Measurements from ENCODE around the gene FOXN3.

FOXN3 gene

DNA sequence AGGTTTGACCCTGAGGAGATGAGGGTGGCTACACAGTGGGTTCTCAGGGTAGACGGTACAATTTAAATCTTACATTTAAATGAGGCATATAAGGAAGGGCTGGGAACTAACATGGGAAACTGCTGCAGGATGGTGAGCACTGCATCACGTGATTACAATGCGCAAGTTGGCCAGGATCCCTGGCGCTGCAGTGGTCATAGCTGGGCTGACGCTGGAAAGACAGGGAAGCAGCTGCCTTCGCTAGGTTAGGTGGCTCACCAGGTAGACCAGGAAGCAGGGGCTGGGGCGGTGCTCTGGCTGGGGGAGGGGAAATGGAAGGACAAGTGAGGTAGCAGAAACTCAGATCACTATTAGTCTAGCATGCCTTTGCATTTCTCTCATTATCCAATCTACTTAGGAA lies 149.9 kb downstream of the FOXN3 start:
- Mint-ChIP-seq H3K27me3 (no peaks in the 10 kb centered on the region), H3K36me3 (peaks cover 47 to 62% of the 10 kb centered on the region in 2 donors), H3K9me3 (peaks cover 2 to 3% of the 10 kb centered on the region in 2 donors), H3K27ac (peak overlapping the region; percentile 88), H3K4me1 (peaks cover 61 to 78% of the 10 kb centered on the region in 2 donors), H3K4me3 (no peak overlapping the region)
- no peak for ATAC-seq (replicated peaks)
- DNase-seq, result no peak

GRCh38 chr14:89266754-89267153 lies 150.3 kb downstream of the FOXN3 start:
- ATAC-seq (replicated peaks), result no peak
- Mint-ChIP-seq H3K9me3 (peaks cover 2 to 3% of the 10 kb centered on the region in 2 donors), H3K4me1 (peaks cover 65 to 82% of the 10 kb centered on the region in 2 donors), H3K27me3 (no peaks in the 10 kb centered on the region), H3K4me3 (peak overlapping the region in 1 of 2 donors; percentile 3), H3K27ac (peak overlapping the region; percentile 88), H3K36me3 (peaks cover 52 to 67% of the 10 kb centered on the region in 2 donors)
- no peak for DNase-seq

GRCh38 chr14:89265234-89265633 lies 151.8 kb downstream of the FOXN3 start:
- peak in 1 of 2 donors; percentile 52 for ATAC-seq (replicated peaks)
- Mint-ChIP-seq H3K27me3 (no peaks in the 10 kb centered on the region), H3K9me3 (peaks cover 2 to 3% of the 10 kb centered on the region in 2 donors), H3K27ac (peak overlapping the region; percentile 56), H3K4me1 (peaks cover 62 to 76% of the 10 kb centered on the region in 2 donors), H3K4me3 (peak overlapping the region in 1 of 2 donors; percentile 44), H3K36me3 (peaks cover 58 to 70% of the 10 kb centered on the region in 2 donors)
- DNase-seq, result no peak

- ATAC-seq (replicated peaks) (peak; percentile 82 to 92), DNase-seq (peak; percentile 26)
- peak overlapping the region; percentile 54 to 70 for H3K4me3 Mint-ChIP-seq
- H3K27me3 Mint-ChIP-seq, result no peaks in the 10 kb centered on the region
- peaks cover 56 to 72% of the 10 kb centered on the region in 2 donors for H3K4me1 Mint-ChIP-seq
- peaks cover 0 to 3% of the 10 kb centered on the region in 2 donors for H3K9me3 Mint-ChIP-seq
- peak overlapping the region; percentile 95 for H3K27ac Mint-ChIP-seq
- peaks cover 58 to 68% of the 10 kb centered on the region in 2 donors for H3K36me3 Mint-ChIP-seq
Observed at GRCh38 chr14:89264196-89264800, 152.7 kb downstream of the FOXN3 start.

DNA sequence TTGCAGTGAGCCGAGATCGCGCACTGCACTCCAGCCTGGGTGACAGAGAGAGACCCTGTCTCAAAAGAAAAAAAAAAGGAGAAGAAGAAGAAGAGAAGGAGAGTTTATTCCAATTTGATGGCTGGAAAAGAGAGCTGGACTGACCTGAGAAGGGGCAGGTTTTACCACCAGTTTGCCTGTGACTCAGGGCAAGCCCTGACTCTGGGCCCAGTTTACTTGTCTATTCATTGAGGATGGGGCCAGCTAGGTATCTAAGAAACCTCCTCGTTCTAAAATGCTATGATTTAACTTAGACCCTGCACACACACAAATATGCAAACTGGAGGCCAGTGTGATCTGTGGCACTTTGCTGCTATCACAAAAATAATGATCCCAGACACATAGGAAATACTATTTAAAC lies 155.0 kb downstream of the FOXN3 start:
- DNase-seq, result no peak
- peaks cover 46 to 63% of the 10 kb centered on the region in 2 donors for H3K4me1 Mint-ChIP-seq
- peaks cover 3 to 5% of the 10 kb centered on the region in 2 donors for H3K9me3 Mint-ChIP-seq
- peaks cover 68 to 70% of the 10 kb centered on the region in 2 donors for H3K36me3 Mint-ChIP-seq
- no peaks in the 10 kb centered on the region for H3K27me3 Mint-ChIP-seq
- H3K4me3 Mint-ChIP-seq, result no peak overlapping the region
- no peak for ATAC-seq (replicated peaks)
- H3K27ac Mint-ChIP-seq, result peak overlapping the region; percentile 52

DNA sequence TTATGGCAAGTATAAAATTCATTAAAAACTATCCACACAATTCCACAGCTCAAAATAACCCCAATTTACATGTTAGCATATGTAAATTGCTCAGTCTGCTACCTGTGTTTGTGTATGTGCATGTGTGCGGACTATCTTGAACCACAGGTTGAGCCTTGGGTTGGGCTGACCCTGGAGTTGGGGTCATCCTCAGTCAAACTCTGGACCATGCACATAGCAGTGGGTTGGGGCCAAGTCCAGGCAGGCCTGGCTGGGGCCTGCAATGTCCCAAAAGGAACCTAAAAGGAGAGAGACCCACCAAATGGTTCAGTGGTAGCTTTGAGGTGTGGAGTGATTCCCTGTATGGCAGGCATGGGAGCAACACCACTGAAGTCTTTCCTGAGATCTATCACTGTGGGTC lies 156.1 kb downstream of the FOXN3 start:
- Mint-ChIP-seq H3K27me3 (no peaks in the 10 kb centered on the region), H3K27ac (peak overlapping the region; percentile 52), H3K36me3 (peaks cover 68 to 69% of the 10 kb centered on the region in 2 donors), H3K9me3 (peaks cover 3 to 5% of the 10 kb centered on the region in 2 donors), H3K4me1 (peaks cover 45 to 62% of the 10 kb centered on the region in 2 donors), H3K4me3 (no peak overlapping the region)
- no peak for DNase-seq
- no peak for ATAC-seq (replicated peaks)

- H3K4me1 Mint-ChIP-seq, result peaks cover 38 to 62% of the 10 kb centered on the region in 2 donors
- ATAC-seq (replicated peaks), result no peak
- H3K36me3 Mint-ChIP-seq, result peaks cover 61 to 64% of the 10 kb centered on the region in 2 donors
- no peak for DNase-seq
- H3K27me3 Mint-ChIP-seq, result no peaks in the 10 kb centered on the region
- H3K4me3 Mint-ChIP-seq, result no peak overlapping the region
- peak overlapping the region; percentile 72 for H3K27ac Mint-ChIP-seq
- peaks cover 3 to 5% of the 10 kb centered on the region in 2 donors for H3K9me3 Mint-ChIP-seq
Observed at GRCh38 chr14:89259951-89260609, 157.0 kb downstream of the FOXN3 start.

GRCh38 chr14:89258728-89259273 lies 158.2 kb downstream of the FOXN3 start:
- Mint-ChIP-seq H3K4me1 (peaks cover 37 to 62% of the 10 kb centered on the region in 2 donors), H3K27me3 (no peaks in the 10 kb centered on the region), H3K36me3 (peaks cover 59 to 62% of the 10 kb centered on the region in 2 donors), H3K27ac (no peak overlapping the region), H3K9me3 (peaks cover 0 to 5% of the 10 kb centered on the region in 2 donors), H3K4me3 (peak overlapping the region in 1 of 2 donors; percentile 0)
- peak; percentile 19 for DNase-seq
- peak; percentile 90 to 93 for ATAC-seq (replicated peaks)

- no peaks in the 10 kb centered on the region for H3K27me3 Mint-ChIP-seq
- H3K4me1 Mint-ChIP-seq, result peaks cover 38 to 62% of the 10 kb centered on the region in 2 donors
- H3K27ac Mint-ChIP-seq, result peak overlapping the region; percentile 49
- ATAC-seq (replicated peaks), result no peak
- no peak for DNase-seq
- H3K36me3 Mint-ChIP-seq, result peaks cover 65 to 76% of the 10 kb centered on the region in 2 donors
- H3K9me3 Mint-ChIP-seq, result peaks cover 0 to 5% of the 10 kb centered on the region in 2 donors
- no peak overlapping the region for H3K4me3 Mint-ChIP-seq
Observed at GRCh38 chr14:89256951-89257350, 160.1 kb downstream of the FOXN3 start.

- ATAC-seq (replicated peaks) (no peak), DNase-seq (no peak)
- H3K27ac Mint-ChIP-seq, result peak overlapping the region; percentile 71
- peaks cover 61 to 77% of the 10 kb centered on the region in 2 donors for H3K36me3 Mint-ChIP-seq
- peaks cover 35 to 59% of the 10 kb centered on the region in 2 donors for H3K4me1 Mint-ChIP-seq
- no peaks in the 10 kb centered on the region for H3K27me3 Mint-ChIP-seq
- peaks cover 0 to 5% of the 10 kb centered on the region in 2 donors for H3K9me3 Mint-ChIP-seq
- H3K4me3 Mint-ChIP-seq, result no peak overlapping the region
Observed at GRCh38 chr14:89256283-89256682, 160.8 kb downstream of the FOXN3 start.

GRCh38 chr14:89255852-89256251 lies 161.2 kb downstream of the FOXN3 start:
- DNase-seq (no peak), ATAC-seq (replicated peaks) (no peak)
- Mint-ChIP-seq H3K27me3 (no peaks in the 10 kb centered on the region), H3K4me1 (peaks cover 35 to 63% of the 10 kb centered on the region in 2 donors), H3K36me3 (peaks cover 61 to 77% of the 10 kb centered on the region in 2 donors), H3K9me3 (peaks cover 4 to 8% of the 10 kb centered on the region in 2 donors), H3K27ac (peak overlapping the region; percentile 71), H3K4me3 (no peak overlapping the region)

DNA sequence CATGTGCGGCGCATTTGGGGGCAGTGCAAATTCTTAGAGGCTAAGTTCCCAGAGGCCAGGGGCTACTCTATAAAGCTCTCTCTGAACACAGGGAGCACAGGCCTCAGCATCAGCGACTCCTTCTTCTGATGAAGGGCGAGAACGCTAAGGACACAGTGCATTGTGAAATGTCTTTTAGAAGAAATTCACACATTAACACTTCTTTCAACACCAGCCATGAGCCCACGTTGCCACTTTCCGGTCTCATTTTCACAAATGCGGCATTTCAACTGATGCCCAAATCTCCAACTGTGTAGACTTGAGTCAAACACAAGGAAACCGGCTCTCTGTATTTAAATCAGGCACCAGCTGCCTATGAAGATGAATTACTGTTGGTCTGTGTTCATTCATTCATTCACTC lies 162.0 kb downstream of the FOXN3 start:
- no peak overlapping the region for H3K4me3 Mint-ChIP-seq
- H3K27ac Mint-ChIP-seq, result no peak overlapping the region

GRCh38 chr14:89254166-89254909 lies 162.7 kb downstream of the FOXN3 start:
- no peak for ATAC-seq (replicated peaks)
- no peaks in the 10 kb centered on the region for H3K27me3 Mint-ChIP-seq
- peaks cover 37 to 61% of the 10 kb centered on the region in 2 donors for H3K4me1 Mint-ChIP-seq
- peak overlapping the region; percentile 59 for H3K27ac Mint-ChIP-seq
- peaks cover 63 to 81% of the 10 kb centered on the region in 2 donors for H3K36me3 Mint-ChIP-seq
- DNase-seq, result no peak
- H3K4me3 Mint-ChIP-seq, result no peak overlapping the region
- peaks cover 7 to 11% of the 10 kb centered on the region in 2 donors for H3K9me3 Mint-ChIP-seq

More for the DNA sequence above, 162.0 kb downstream of the FOXN3 start:
- Mint-ChIP-seq H3K36me3 (peaks cover 62 to 80% of the 10 kb centered on the region in 2 donors), H3K9me3 (peaks cover 7 to 11% of the 10 kb centered on the region in 2 donors), H3K27me3 (no peaks in the 10 kb centered on the region), H3K4me1 (peaks cover 35 to 65% of the 10 kb centered on the region in 2 donors)
- DNase-seq, result no peak
- ATAC-seq (replicated peaks), result no peak
